IMR-90 (cell line): Measurements from ENCODE around the gene CSK. TPM values are rescaled to one million over a fixed set of nuclear protein-coding genes. Genes with fewer than 3 reads are reported as not detected.
A peak's percentile ranks its signal among the peaks of the same experiment; 100 is the strongest.

Experiments used
- ATAC-seq: fragments of 200-7000 bp; cut with Tn5 transposase; 2 replicates; pipeline ENCODE4 v1.9.1; 2020; ENCODE audit warnings: low read depth, mild to moderate bottlenecking, moderate library complexity
- BruUV-seq: library from RNA; stranded (reverse); fragments of 400-500 nt; replicated peaks from 2 replicates; lab custom pipeline; 2021; lab: Mats Ljungman, UMichigan
- CTCF ChIA-PET: fragments of 300-600 bp; formaldehyde crosslinking; extraction: SDS; loops from one replicate; lab custom pipeline; 2021; ENCODE audit warnings: antibody characterized with exemption; lab: Yijun Ruan, JAX
- POLR2A ChIA-PET: fragments of 300-600 bp; sonication (Branson Sonifier 250); formaldehyde crosslinking; loops from one replicate; lab custom pipeline; 2022; ENCODE audit warnings: antibody characterized with exemption; ENCODE audit not compliant: unreplicated experiment; lab: Charles Lee
- DNase-seq: peaks from one replicate; pipeline ENCODE4 v3.0.0; 2013
- H2AFZ ChIP-seq: replicated peaks from 2 replicates; pipeline ENCODE3; 2013; ENCODE audit warnings: low read length, mild to moderate bottlenecking; ENCODE audit not compliant: poor library complexity
- H2AK5ac ChIP-seq: 2 replicates; pipeline ENCODE4 v1.6.1; 2013; ENCODE audit warnings: low read depth, low read length, inconsistent platforms
- H2AK9ac ChIP-seq: replicated peaks from 2 replicates; pipeline ENCODE3; 2013; ENCODE audit warnings: mild to moderate bottlenecking, low read depth, low read length, moderate library complexity; ENCODE audit not compliant: poor library complexity
- H2BK120ac ChIP-seq: 2 replicates; pipeline ENCODE4 v1.6.1; 2013; ENCODE audit warnings: low read depth, low read length, inconsistent platforms
- H2BK15ac ChIP-seq: 3 replicates; pipeline ENCODE4 v1.6.1; 2013; ENCODE audit warnings: low read depth, low read length, inconsistent platforms
- H2BK20ac ChIP-seq: 2 replicates; pipeline ENCODE4 v1.6.1; 2013; ENCODE audit warnings: low read depth, mild to moderate bottlenecking, inconsistent platforms, low read length, moderate library complexity
- H2BK5ac ChIP-seq: 2 replicates; pipeline ENCODE4 v1.6.1; 2013; ENCODE audit warnings: mild to moderate bottlenecking, low read depth, low read length, inconsistent platforms; ENCODE audit not compliant: poor library complexity, severe bottlenecking
- H3K14ac ChIP-seq: replicated peaks from 2 replicates; pipeline ENCODE4 v1.6.1; 2013; ENCODE audit warnings: low read depth, low read length, inconsistent platforms
- H3K18ac ChIP-seq: 2 replicates; pipeline ENCODE4 v1.6.1; 2013; ENCODE audit warnings: low read depth, low read length, control low read depth
- H3K23ac ChIP-seq: 2 replicates; pipeline ENCODE4 v1.6.1; 2013; ENCODE audit warnings: low read depth, low read length, inconsistent platforms
- H3K27ac ChIP-seq: 2 replicates; pipeline ENCODE4 v1.5.1; 2013; ENCODE audit warnings: mild to moderate bottlenecking, control low read depth, low read length; ENCODE audit not compliant: insufficient read depth
- H3K27me3 ChIP-seq: 2 replicates; pipeline ENCODE4 v1.6.1; 2013; ENCODE audit warnings: low read length; ENCODE audit not compliant: control insufficient read depth, insufficient read depth
- H3K36me3 ChIP-seq: 2 replicates; pipeline ENCODE4 v1.6.1; 2013; ENCODE audit warnings: low read length, mixed read lengths; ENCODE audit not compliant: control insufficient read depth, insufficient read depth
- H3K4ac ChIP-seq: 2 replicates; pipeline ENCODE4 v1.6.1; 2013; ENCODE audit warnings: low read depth, low read length, inconsistent platforms
- H3K4me1 ChIP-seq: 2 replicates; pipeline ENCODE4 v1.6.1; 2013; ENCODE audit warnings: low read length, mixed read lengths; ENCODE audit not compliant: control insufficient read depth, insufficient read depth
- H3K4me2 ChIP-seq: 2 replicates; pipeline ENCODE4 v1.6.1; 2013; ENCODE audit warnings: low read depth, mild to moderate bottlenecking, control low read depth, low read length, moderate library complexity
- H3K4me3 ChIP-seq: 2 replicates; pipeline ENCODE4 v1.5.1; 2013; ENCODE audit warnings: low read depth, mild to moderate bottlenecking, control low read depth, low read length, moderate library complexity; ENCODE audit not compliant: insufficient read depth
- H3K56ac ChIP-seq: 2 replicates; pipeline ENCODE4 v1.6.1; 2013; ENCODE audit warnings: low read length, inconsistent platforms; ENCODE audit not compliant: insufficient read depth; ENCODE audit errors: extremely low read depth
- H3K79me1 ChIP-seq, 2 experiments: 2 replicates each; pipeline ENCODE4 v1.6.1; 2013; ENCODE audit warnings: low read length in 2 of 2, inconsistent platforms in 1 of 2, low read depth in 1 of 2
- H3K9ac ChIP-seq: 2 replicates; pipeline ENCODE4 v1.6.1; 2013; ENCODE audit warnings: low read depth, low read length, control low read depth
- H3K9me1 ChIP-seq: 2 replicates; pipeline ENCODE4 v1.6.1; 2013; ENCODE audit warnings: low read length, inconsistent platforms; ENCODE audit not compliant: insufficient read depth
- H3K9me3 ChIP-seq: 2 replicates; pipeline ENCODE4 v1.6.1; 2013; ENCODE audit warnings: low read length; ENCODE audit not compliant: control insufficient read depth, insufficient read depth
- H4K20me1 ChIP-seq: 2 replicates; pipeline ENCODE4 v1.6.1; 2013; ENCODE audit warnings: low read length, inconsistent platforms; ENCODE audit not compliant: insufficient read depth
- H4K5ac ChIP-seq: 2 replicates; pipeline ENCODE4 v1.6.1; 2013; ENCODE audit warnings: mild to moderate bottlenecking, low read depth, low read length, control low read depth
- H4K8ac ChIP-seq, 2 experiments: 2 replicates each; pipeline ENCODE4 v1.6.1; 2013; ENCODE audit warnings: low read depth in 2 of 2, low read length in 2 of 2, control low read depth in 1 of 2, inconsistent platforms in 1 of 2
- H4K91ac ChIP-seq: 2 replicates; pipeline ENCODE4 v1.6.1; 2013; ENCODE audit warnings: low read depth, low read length, inconsistent platforms; ENCODE audit not compliant: insufficient read depth
- BHLHE40 ChIP-seq: fragments of 150-350 bp; IDR thresholded peaks from 2 replicates; pipeline ENCODE4 v1.6.1; 2016; ENCODE audit warnings: mild to moderate bottlenecking, low read depth, low read length
- CEBPB ChIP-seq: IDR thresholded peaks from 2 replicates; pipeline ENCODE4 v1.6.1; 2012; ENCODE audit warnings: low read depth, low read length, improper control_type of control experiment
- CHD1 ChIP-seq: IDR thresholded peaks from 2 replicates; pipeline ENCODE4 v1.6.1; 2012; ENCODE audit warnings: low read depth, low read length, improper control_type of control experiment
- FOS ChIP-seq: fragments of 150-350 bp; IDR thresholded peaks from 2 replicates; pipeline ENCODE4 v1.6.1; 2016; ENCODE audit warnings: low read depth, low read length
- MAFK ChIP-seq: IDR thresholded peaks from 2 replicates; pipeline ENCODE4 v1.6.1; 2012; ENCODE audit warnings: low read depth, low read length, improper control_type of control experiment
- MAZ ChIP-seq: IDR thresholded peaks from 2 replicates; pipeline ENCODE4 v1.6.1; 2012; ENCODE audit warnings: low read depth, mild to moderate bottlenecking, low read length, improper control_type of control experiment, moderate library complexity, borderline replicate concordance
- MXI1 ChIP-seq: IDR thresholded peaks from 2 replicates; pipeline ENCODE4 v1.6.1; 2012; ENCODE audit warnings: low read depth, mild to moderate bottlenecking, low read length, moderate library complexity, borderline replicate concordance
- NFE2L2 ChIP-seq: fragments of 150-350 bp; IDR thresholded peaks from 2 replicates; pipeline ENCODE4 v1.6.1; 2016; ENCODE audit warnings: low read depth, mild to moderate bottlenecking, low read length
- POLR2A ChIP-seq: IDR thresholded peaks from 2 replicates; pipeline ENCODE4 v1.6.1; 2012; ENCODE audit warnings: mild to moderate bottlenecking, low read depth, low read length
- RAD21 ChIP-seq: IDR thresholded peaks from 2 replicates; pipeline ENCODE4 v1.6.1; 2012; ENCODE audit warnings: low read length, improper control_type of control experiment
- RCOR1 ChIP-seq: IDR thresholded peaks from 2 replicates; pipeline ENCODE4 v1.6.1; 2012; ENCODE audit warnings: mild to moderate bottlenecking, low read length, improper control_type of control experiment; ENCODE audit not compliant: insufficient replicate concordance
- RFX5 ChIP-seq: IDR thresholded peaks from 2 replicates; pipeline ENCODE4 v1.8.0; 2012; ENCODE audit warnings: low read depth, mild to moderate bottlenecking, low read length, moderate library complexity
- SMC3 ChIP-seq: fragments of 150-350 bp; IDR thresholded peaks from 2 replicates; pipeline ENCODE4 v1.6.1; 2016; ENCODE audit warnings: low read depth, mild to moderate bottlenecking, antibody characterized with exemption, low read length, moderate library complexity
- WGBS, 2 experiments: methylation state at CpG; one replicate each; pipeline versions ENCODE4 v1.1.5 to v1.1.7; 2013; ENCODE audit warnings: missing lambda C conversion rate in 2 of 2; ENCODE audit not compliant: insufficient read length in 1 of 2; ENCODE audit errors: extremely low coverage in 2 of 2; 5-methylcytosine and 5-hydroxymethylcytosine counted together
- dilution Hi-C: fragments of 300-500 bp; cut with HindIII; formaldehyde crosslinking; loops from one replicate; pipeline ENCODE4 v1.14.3; 2018; ENCODE audit warnings: low sequenced_read_pairs; ENCODE audit not compliant: unreplicated experiment
- in situ Hi-C: fragments of 300-500 bp; cut with MboI; formaldehyde crosslinking; loops from 3 replicates; pipeline ENCODE4 v1.14.3; 2019; ENCODE audit warnings: low sequenced_read_pairs, inconsistent platforms, mixed read lengths
- intact Hi-C: fragments of 100-400 bp; cut with micrococcal nuclease; formaldehyde crosslinking; loops from 2 replicates; pipeline ENCODE4 v1.10.0; 2022
- polyA plus RNA-seq, 3 experiments: library from polyadenylated mRNA; depleted of rRNA; stranded (reverse); fragments of >200 nt; gene quantifications; 2 replicates each; pipeline ENCODE4 v1.2.3, GENCODE V29; 2012; ENCODE audit warnings: low replicate concordance in 1 of 3
- total RNA-seq: library from RNA; depleted of rRNA; stranded (reverse); fragments of >200 nt; gene quantifications from 2 replicates; pipeline ENCODE4 v1.2.3, GENCODE V29; 2012
- TF ChIP-seq, protein P1 (sequence below): conservative IDR thresholded peaks from 2 replicates; pipeline ENCODE4 v1.5.1; 2012; ENCODE audit warnings: mild to moderate bottlenecking, low read depth, low read length, improper control_type of control experiment
- TF ChIP-seq, protein P2 (sequence below): fragments of 150-350 bp; IDR thresholded peaks from 2 replicates; pipeline ENCODE4 v1.6.1; 2016; ENCODE audit warnings: low read depth, mild to moderate bottlenecking, low read length, moderate library complexity, borderline replicate concordance
- TF ChIP-seq, protein P3 (sequence below): fragments of 150-350 bp; IDR thresholded peaks from 2 replicates; pipeline ENCODE4 v1.6.1; 2017; ENCODE audit warnings: mild to moderate bottlenecking, antibody characterized with exemption, low read length, low read depth

Gene CSK
- total and polyA plus RNA-seq, 2 of the 4 experiments (the other 2 are of a cell fraction) = 10.8 to 54.0 TPM

DNA sequence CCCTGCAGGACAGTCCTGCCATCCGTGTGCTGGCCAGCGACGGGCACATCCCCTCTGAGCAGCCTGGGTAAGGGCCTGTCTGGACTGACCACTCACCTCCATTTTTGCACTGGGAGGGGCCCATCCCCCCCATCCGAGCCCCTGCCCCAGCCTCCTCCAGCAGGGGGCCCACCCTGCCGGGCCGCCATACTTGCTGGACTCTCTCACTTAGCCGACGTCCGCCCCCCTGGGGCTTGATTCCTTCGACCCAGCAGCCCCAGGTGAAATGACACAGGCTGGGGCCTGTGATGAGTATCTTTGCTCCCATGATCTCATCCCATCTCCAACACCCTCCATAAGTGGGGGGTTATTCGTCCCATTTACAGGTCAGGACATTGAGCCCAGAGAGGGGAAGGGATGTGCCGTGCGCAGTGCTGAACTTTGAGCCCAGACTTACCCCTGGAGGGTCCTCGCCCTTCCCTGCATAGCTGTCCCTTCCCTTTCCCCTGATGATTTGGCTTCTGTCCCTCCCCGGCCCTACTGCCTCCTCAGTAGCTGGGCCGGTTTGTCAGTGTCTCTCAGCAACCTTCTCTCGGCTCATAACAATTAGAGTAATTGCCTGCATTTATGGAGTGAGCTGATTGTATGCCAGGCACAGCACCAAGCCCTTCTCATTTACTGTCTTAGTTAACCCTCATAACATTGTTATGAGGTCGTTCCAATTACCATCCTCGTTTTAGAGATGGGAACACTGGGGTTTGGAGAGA, 34.9 kb downstream of the CSK start:
- ATAC-seq = no peak
- H2AK9ac ChIP-seq = peak overlapping the region; percentile 71
- H3K56ac ChIP-seq = no peak overlapping the region
- no peak overlapping the region for H3K4ac ChIP-seq
- in situ Hi-C loops (no loop called here), dilution Hi-C loops (no loop called here), intact Hi-C loops (no loop called here)
- CTCF ChIA-PET = no interaction called here
- TF ChIP-seq BHLHE40 = no peak
- TF ChIP-seq FOS = no peak
- no peak for TF ChIP-seq CEBPB
- TF ChIP-seq SMC3 = no peak
- TF ChIP-seq MAFK = no peak
- TF ChIP-seq MAZ = no peak
- no peak for TF ChIP-seq CHD1
- TF ChIP-seq MXI1 = no peak
- no peak for TF ChIP-seq RAD21
- TF ChIP-seq NFE2L2 = no peak
- no peak for TF ChIP-seq POLR2A
- TF ChIP-seq RFX5 = no peak
- TF ChIP-seq, protein P1, sequence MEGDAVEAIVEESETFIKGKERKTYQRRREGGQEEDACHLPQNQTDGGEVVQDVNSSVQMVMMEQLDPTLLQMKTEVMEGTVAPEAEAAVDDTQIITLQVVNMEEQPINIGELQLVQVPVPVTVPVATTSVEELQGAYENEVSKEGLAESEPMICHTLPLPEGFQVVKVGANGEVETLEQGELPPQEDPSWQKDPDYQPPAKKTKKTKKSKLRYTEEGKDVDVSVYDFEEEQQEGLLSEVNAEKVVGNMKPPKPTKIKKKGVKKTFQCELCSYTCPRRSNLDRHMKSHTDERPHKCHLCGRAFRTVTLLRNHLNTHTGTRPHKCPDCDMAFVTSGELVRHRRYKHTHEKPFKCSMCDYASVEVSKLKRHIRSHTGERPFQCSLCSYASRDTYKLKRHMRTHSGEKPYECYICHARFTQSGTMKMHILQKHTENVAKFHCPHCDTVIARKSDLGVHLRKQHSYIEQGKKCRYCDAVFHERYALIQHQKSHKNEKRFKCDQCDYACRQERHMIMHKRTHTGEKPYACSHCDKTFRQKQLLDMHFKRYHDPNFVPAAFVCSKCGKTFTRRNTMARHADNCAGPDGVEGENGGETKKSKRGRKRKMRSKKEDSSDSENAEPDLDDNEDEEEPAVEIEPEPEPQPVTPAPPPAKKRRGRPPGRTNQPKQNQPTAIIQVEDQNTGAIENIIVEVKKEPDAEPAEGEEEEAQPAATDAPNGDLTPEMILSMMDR = no peak
- TF ChIP-seq RCOR1 = no peak
- TF ChIP-seq, protein P2, sequence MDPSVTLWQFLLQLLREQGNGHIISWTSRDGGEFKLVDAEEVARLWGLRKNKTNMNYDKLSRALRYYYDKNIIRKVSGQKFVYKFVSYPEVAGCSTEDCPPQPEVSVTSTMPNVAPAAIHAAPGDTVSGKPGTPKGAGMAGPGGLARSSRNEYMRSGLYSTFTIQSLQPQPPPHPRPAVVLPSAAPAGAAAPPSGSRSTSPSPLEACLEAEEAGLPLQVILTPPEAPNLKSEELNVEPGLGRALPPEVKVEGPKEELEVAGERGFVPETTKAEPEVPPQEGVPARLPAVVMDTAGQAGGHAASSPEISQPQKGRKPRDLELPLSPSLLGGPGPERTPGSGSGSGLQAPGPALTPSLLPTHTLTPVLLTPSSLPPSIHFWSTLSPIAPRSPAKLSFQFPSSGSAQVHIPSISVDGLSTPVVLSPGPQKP = no peak
- TF ChIP-seq, protein P3, sequence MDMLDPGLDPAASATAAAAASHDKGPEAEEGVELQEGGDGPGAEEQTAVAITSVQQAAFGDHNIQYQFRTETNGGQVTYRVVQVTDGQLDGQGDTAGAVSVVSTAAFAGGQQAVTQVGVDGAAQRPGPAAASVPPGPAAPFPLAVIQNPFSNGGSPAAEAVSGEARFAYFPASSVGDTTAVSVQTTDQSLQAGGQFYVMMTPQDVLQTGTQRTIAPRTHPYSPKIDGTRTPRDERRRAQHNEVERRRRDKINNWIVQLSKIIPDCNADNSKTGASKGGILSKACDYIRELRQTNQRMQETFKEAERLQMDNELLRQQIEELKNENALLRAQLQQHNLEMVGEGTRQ = no peak
- H3K4me1 ChIP-seq = no peaks in the 10 kb centered on the region
- peaks cover 20% of the 10 kb centered on the region; the same call in 1 of the 2 replicates for H3K27me3 ChIP-seq
- H3K14ac ChIP-seq = no peak overlapping the region
- H4K5ac ChIP-seq = no peak overlapping the region
- H2BK120ac ChIP-seq = no peak overlapping the region
- no peak overlapping the region for H2AFZ ChIP-seq
- no peak for DNase-seq
- no peaks in the 10 kb centered on the region for H3K9me3 ChIP-seq
- no peaks in the 10 kb centered on the region for H3K79me1 ChIP-seq
- H4K91ac ChIP-seq = no peak overlapping the region
- no peak overlapping the region for H3K18ac ChIP-seq
- BruUV-seq = no TSS peak
- no peak overlapping the region for H2BK5ac ChIP-seq
- POLR2A ChIA-PET = no interaction called here
- no peak overlapping the region for H3K4me2 ChIP-seq
- no peak overlapping the region for H2AK5ac ChIP-seq
- H2BK15ac ChIP-seq = no peak overlapping the region
- no peak overlapping the region for H2BK20ac ChIP-seq
- H3K36me3 ChIP-seq = no peaks in the 10 kb centered on the region
- H3K9me1 ChIP-seq = 0 out of 2 replicates have a peak, but pooled peaks cover 4% of the 10 kb centered on the region
- peaks cover 4% of the 10 kb centered on the region; the same call in 1 of the 2 replicates for H4K20me1 ChIP-seq
- no peak overlapping the region for H4K8ac ChIP-seq
- no peak overlapping the region for H3K23ac ChIP-seq
- no peak overlapping the region for H3K9ac ChIP-seq
- H3K4me3 ChIP-seq = no peak overlapping the region
- H3K27ac ChIP-seq = no peak overlapping the region
- no CpG with 5 or more reads among the region's 19 CpGs for WGBS, 2 experiments
